K562 (cell line): ENCODE results near the gene PMM1. TPM values are rescaled to one million over a fixed set of nuclear protein-coding genes. Genes with fewer than 3 reads are reported as not detected.
A peak's percentile ranks its signal among the peaks of the same experiment; 100 is the strongest.

Source experiments
- ARNT ChIP-seq, 2 experiments: fragments of 450-650 bp; IDR thresholded peaks; 2 replicates each; pipeline ENCODE4 v1.6.1; 2016; ENCODE audit warnings: mild to moderate bottlenecking in 1 of 2
- BMI1 ChIP-seq: fragments of 150-350 bp; IDR thresholded peaks from 2 replicates; pipeline ENCODE4 v1.6.1; 2014; ENCODE audit warnings: low read length
- CCNT2 ChIP-seq: IDR thresholded peaks from 2 replicates; pipeline ENCODE4 v1.6.1; 2011; ENCODE audit warnings: borderline replicate concordance, low read depth, mild to moderate bottlenecking, moderate library complexity, mixed read lengths, low read length; ENCODE audit not compliant: insufficient read length; ENCODE audit errors: extremely low read depth
- CREM ChIP-seq: IDR thresholded peaks from 2 replicates; pipeline ENCODE4 v1.6.1; 2014; ENCODE audit warnings: antibody characterized with exemption, low read depth
- FOXA1 ChIP-seq: fragments of 450-650 bp; IDR thresholded peaks from 2 replicates; pipeline ENCODE4 v1.6.1; 2016; ENCODE audit warnings: mild to moderate bottlenecking, borderline replicate concordance
- GABPB1 ChIP-seq: sonication (generic); formaldehyde crosslinking; IDR thresholded peaks from 2 replicates; pipeline ENCODE4 v1.8.0; 2022; ENCODE audit warnings: mild to moderate bottlenecking, missing genetic modification reagents
- GTF2F1 ChIP-seq: IDR thresholded peaks from 2 replicates; pipeline ENCODE4 v1.6.1; 2011; ENCODE audit warnings: low read depth, low read length, improper control_type of control experiment
- IFI16 ChIP-seq: fragments of 250-450 bp; sonication (Bioruptor Pico); IDR thresholded peaks from 2 replicates; pipeline ENCODE4 v2.1.2; 2022; ENCODE audit warnings: mild to moderate bottlenecking, inconsistent platforms
- KLF13 ChIP-seq: fragments of 450-650 bp; IDR thresholded peaks from 2 replicates; pipeline ENCODE4 v1.6.1; 2016; ENCODE audit warnings: missing genetic modification characterization, low read depth, mild to moderate bottlenecking, missing compliant biosample characterization, moderate library complexity, borderline replicate concordance
- MAFF ChIP-seq: IDR thresholded peaks from 2 replicates; pipeline ENCODE4 v1.6.1; 2012; ENCODE audit warnings: low read length, improper control_type of control experiment
- NBN ChIP-seq: fragments of 450-650 bp; IDR thresholded peaks from 2 replicates; pipeline ENCODE4 v1.6.1; 2016; ENCODE audit warnings: low read depth, mild to moderate bottlenecking
- NCOR1 ChIP-seq: fragments of 450-650 bp; IDR thresholded peaks from 2 replicates; pipeline ENCODE4 v1.6.1; 2016; ENCODE audit warnings: mild to moderate bottlenecking, moderate library complexity
- PHF8 ChIP-seq: fragments of 200-600 bp; sonication (generic); IDR thresholded peaks from 2 replicates; pipeline ENCODE4 v1.6.1; 2012; ENCODE audit warnings: mixed run types, mild to moderate bottlenecking, inconsistent platforms, low read length, moderate library complexity, borderline replicate concordance
- POU5F1 ChIP-seq: fragments of 150-350 bp; IDR thresholded peaks from 2 replicates; pipeline ENCODE4 v1.6.1; 2014; ENCODE audit warnings: borderline replicate concordance, low read length, low read depth, mild to moderate bottlenecking; ENCODE audit not compliant: partially characterized antibody
- TAF9B ChIP-seq: fragments of 450-650 bp; IDR thresholded peaks from 2 replicates; pipeline ENCODE4 v1.6.1; 2018; ENCODE audit warnings: mild to moderate bottlenecking; ENCODE audit not compliant: partially characterized antibody
- TCF15 ChIP-seq: fragments of 250-450 bp; sonication (Bioruptor Pico); IDR thresholded peaks from 2 replicates; pipeline ENCODE4 v1.8.0; 2022; ENCODE audit warnings: moderate library complexity, mild to moderate bottlenecking, inconsistent platforms
- THRB ChIP-seq: fragments of 450-650 bp; formaldehyde crosslinking; conservative IDR thresholded peaks from 2 replicates; pipeline ENCODE4 v1.4.0; 2022; ENCODE audit warnings: mild to moderate bottlenecking, missing genetic modification characterization
- U2AF1 ChIP-seq: fragments of 200-400 bp; formaldehyde crosslinking; optimal IDR thresholded peaks from 2 replicates; pipeline ENCODE3; 2017; ENCODE audit warnings: mild to moderate bottlenecking, low read depth, low read length, moderate library complexity
- ZKSCAN1 ChIP-seq: fragments of 150-350 bp; IDR thresholded peaks from 2 replicates; pipeline ENCODE4 v1.6.1; 2016; ENCODE audit warnings: low read depth, low read length
- ZNF121 ChIP-seq: sonication (generic); formaldehyde crosslinking; conservative IDR thresholded peaks from 2 replicates; pipeline ENCODE4 v1.8.0; 2022; ENCODE audit warnings: missing genetic modification reagents
- ZNF133 ChIP-seq: fragments of 250-450 bp; sonication (Bioruptor Pico); IDR thresholded peaks from 2 replicates; pipeline ENCODE4 v1.4.0; 2020; ENCODE audit warnings: mild to moderate bottlenecking
- ZNF347 ChIP-seq: fragments of 450-650 bp; formaldehyde crosslinking; IDR thresholded peaks from 2 replicates; pipeline ENCODE4 v1.4.0; 2020; ENCODE audit warnings: low read depth, mild to moderate bottlenecking, moderate library complexity
- ZNF696 ChIP-seq: fragments of 250-450 bp; sonication (Bioruptor Pico); conservative IDR thresholded peaks from 2 replicates; pipeline ENCODE4 v1.4.0; 2020; ENCODE audit warnings: mild to moderate bottlenecking, moderate library complexity
- ZNF830 ChIP-seq: fragments of 250-450 bp; sonication (Bioruptor Pico); IDR thresholded peaks from 2 replicates; pipeline ENCODE4 v1.5.0; 2021; ENCODE audit warnings: mild to moderate bottlenecking
- polyA plus RNA-seq, 8 experiments: library from polyadenylated mRNA; depleted of rRNA in 4 of 8; stranded (reverse) in 5 of 8; unstranded in 3 of 8; fragments of >200 nt; fragmentation: Nextera tagmentation in 2 of 8; fragmentation: Illumina TruSeq in 1 of 8; extraction: Ambion mirVana in 2 of 8; extraction: Trizol in 1 of 8; gene quantifications; 2 replicates each; pipeline versions ENCODE4 v1.2.1 to v1.2.3, GENCODE V29; 2011 to 2014; ENCODE audit warnings: inconsistent platforms in 1 of 8, missing spikeins in 1 of 8
- total RNA-seq, 7 experiments: library from RNA; depleted of rRNA in 6 of 7; stranded (reverse); fragments of >200 nt in 6 of 7; fragmentation: Illumina TruSeq in 2 of 7; extraction: Trizol in 2 of 7; gene quantifications; 2 replicates each; pipeline versions ENCODE4 v1.2.1 to v1.2.3, GENCODE V29; 2011 to 2021; ENCODE audit warnings: low replicate concordance in 1 of 7
- TF ChIP-seq, protein P1 (sequence below), 2 experiments: fragments of 150-350 bp in 1 of 2; IDR thresholded peaks; 2 replicates each; pipeline ENCODE4 v1.6.1; 2012 to 2016; ENCODE audit warnings: low read depth in 2 of 2, low read length in 2 of 2, mild to moderate bottlenecking in 1 of 2, moderate library complexity in 1 of 2

Gene PMM1
- total and polyA plus RNA-seq, 9 of the 15 experiments (the other 6 are each of a cell fraction or from before 2014, with no cell fraction given) = 10.2 to 31.7 (median 20.3) TPM

- no peak for TF ChIP-seq ZKSCAN1
- TF ChIP-seq ZNF830 (CRISPR knock-in tag) = no peak
- no peak for TF ChIP-seq ZNF347 (CRISPR knock-in tag)
- TF ChIP-seq, protein P1, sequence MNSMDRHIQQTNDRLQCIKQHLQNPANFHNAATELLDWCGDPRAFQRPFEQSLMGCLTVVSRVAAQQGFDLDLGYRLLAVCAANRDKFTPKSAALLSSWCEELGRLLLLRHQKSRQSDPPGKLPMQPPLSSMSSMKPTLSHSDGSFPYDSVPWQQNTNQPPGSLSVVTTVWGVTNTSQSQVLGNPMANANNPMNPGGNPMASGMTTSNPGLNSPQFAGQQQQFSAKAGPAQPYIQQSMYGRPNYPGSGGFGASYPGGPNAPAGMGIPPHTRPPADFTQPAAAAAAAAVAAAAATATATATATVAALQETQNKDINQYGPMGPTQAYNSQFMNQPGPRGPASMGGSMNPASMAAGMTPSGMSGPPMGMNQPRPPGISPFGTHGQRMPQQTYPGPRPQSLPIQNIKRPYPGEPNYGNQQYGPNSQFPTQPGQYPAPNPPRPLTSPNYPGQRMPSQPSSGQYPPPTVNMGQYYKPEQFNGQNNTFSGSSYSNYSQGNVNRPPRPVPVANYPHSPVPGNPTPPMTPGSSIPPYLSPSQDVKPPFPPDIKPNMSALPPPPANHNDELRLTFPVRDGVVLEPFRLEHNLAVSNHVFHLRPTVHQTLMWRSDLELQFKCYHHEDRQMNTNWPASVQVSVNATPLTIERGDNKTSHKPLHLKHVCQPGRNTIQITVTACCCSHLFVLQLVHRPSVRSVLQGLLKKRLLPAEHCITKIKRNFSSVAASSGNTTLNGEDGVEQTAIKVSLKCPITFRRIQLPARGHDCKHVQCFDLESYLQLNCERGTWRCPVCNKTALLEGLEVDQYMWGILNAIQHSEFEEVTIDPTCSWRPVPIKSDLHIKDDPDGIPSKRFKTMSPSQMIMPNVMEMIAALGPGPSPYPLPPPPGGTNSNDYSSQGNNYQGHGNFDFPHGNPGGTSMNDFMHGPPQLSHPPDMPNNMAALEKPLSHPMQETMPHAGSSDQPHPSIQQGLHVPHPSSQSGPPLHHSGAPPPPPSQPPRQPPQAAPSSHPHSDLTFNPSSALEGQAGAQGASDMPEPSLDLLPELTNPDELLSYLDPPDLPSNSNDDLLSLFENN (IDR thresholded peaks at IDR 0.05; ENCODE audit: low read depth in 2 of 2, low read length in 2 of 2) = peak in 1 of 2 experiments; percentile 63; a peak in 1 of 4 replicates
- TF ChIP-seq THRB = no peak
- TF ChIP-seq CREM = peak; percentile 49; the same call in 1 of the 2 replicates
- TF ChIP-seq NCOR1 = peak; percentile 93
- TF ChIP-seq GTF2F1 = no peak
- TF ChIP-seq IFI16 (CRISPR knock-in tag) = no peak
- TF ChIP-seq ZNF121 = no peak
- TF ChIP-seq GABPB1 (CRISPR knock-in tag) = peak; percentile 46; the same call in 1 of the 2 replicates
- TF ChIP-seq PHF8 = no peak
- peak; percentile 36; the same call in 1 of the 2 replicates for TF ChIP-seq NBN
- TF ChIP-seq MAFF = peak; percentile 67; the same call in 1 of the 2 replicates
- TF ChIP-seq TAF9B = no peak
- TF ChIP-seq KLF13 = no peak
- peak in 1 of 2 experiments; percentile 74; a peak in 1 of 4 replicates for TF ChIP-seq ARNT (IDR thresholded peaks at IDR 0.05)
- TF ChIP-seq U2AF1 = no peak
- TF ChIP-seq ZNF696 (CRISPR knock-in tag) = no peak
- no peak for TF ChIP-seq FOXA1
- peak; percentile 66 for TF ChIP-seq CCNT2
- no peak for TF ChIP-seq POU5F1
- TF ChIP-seq TCF15 (CRISPR knock-in tag) = no peak
- no peak for TF ChIP-seq BMI1
- TF ChIP-seq ZNF133 = no peak
Measured at GRCh38 chr22:41603873-41604332, 14.3 kb upstream of the PMM1 start (continued).
